ENCODE data around the gene MBTPS1.
"Not testable (repeated sequence)": the region's sequence is repeated elsewhere in the genome, so short reads cannot be mapped to it uniquely, and the experiment has no call there.

The MBTPS1 gene

DNA sequence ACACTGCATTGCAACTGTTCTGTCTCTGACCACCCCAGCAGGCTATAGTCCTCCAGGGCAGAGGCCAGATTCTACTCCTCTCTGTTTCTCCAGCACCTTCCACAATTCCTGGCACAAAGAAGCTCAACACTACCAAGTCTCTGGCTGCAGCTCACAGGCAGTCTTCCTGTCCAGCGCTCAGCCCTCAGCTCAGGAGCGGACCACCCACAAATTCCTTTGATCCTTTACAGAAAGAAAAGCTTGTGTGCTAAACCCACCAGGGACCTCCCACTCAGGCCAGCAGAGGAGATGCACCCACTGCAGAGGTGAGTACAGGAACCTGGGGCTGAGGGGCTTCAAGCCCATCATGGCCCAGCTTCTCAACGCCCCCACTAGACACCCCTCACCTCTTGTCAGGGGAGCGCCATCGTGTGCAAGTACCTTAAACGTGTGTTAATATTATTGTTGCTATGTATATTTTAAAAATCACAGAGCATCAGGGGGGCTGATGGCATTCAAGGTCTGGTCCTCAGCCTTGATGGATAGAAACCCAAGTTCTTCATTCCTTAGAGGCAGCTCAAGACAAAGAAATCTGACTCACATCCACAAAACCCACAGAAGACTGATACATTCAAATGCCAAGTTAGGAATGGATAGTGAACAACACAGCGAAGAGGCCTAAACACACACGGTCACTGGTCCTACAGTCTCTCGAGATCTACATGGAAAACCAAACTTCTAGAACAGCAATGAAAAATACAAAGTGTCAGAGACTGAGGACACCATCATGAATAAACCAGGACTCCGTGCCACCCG lies 19.8 kb upstream of the MBTPS1 start:
- DNase-seq, result no peak

DNA sequence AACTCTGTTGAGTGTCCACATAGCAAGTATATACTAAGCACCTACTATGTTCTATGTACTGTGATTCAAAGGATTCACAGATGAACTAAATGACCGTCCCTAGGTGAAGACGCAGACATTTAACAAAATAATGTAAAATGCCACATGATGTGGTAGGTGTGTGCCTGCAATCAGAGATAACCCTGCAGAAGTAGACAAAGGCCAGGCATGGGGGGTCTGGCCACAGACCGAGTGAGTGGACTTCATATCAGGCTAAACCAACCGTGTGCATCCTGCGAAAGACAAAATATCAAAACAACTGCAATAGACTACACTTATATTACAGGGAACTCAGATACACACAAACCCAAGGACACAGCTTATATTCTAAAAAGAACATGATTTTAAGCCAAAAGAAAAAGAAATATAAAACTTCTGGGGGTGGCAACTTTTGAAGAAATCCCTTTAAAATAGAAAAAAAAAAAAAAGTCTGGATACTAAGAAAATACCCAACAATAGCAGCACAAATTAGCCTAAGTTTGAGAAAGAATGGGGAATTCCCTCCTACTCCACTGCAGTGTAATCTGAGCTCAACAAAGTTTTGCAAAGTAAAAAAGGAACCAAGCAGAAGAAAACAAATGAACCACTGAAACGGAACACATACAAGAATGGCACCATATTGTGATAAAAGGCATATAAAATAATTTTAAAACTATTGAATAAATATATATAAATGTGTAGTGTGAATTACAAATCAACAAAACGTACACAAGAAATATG lies 16.0 kb upstream of the MBTPS1 start:
- no peak for DNase-seq

DNA sequence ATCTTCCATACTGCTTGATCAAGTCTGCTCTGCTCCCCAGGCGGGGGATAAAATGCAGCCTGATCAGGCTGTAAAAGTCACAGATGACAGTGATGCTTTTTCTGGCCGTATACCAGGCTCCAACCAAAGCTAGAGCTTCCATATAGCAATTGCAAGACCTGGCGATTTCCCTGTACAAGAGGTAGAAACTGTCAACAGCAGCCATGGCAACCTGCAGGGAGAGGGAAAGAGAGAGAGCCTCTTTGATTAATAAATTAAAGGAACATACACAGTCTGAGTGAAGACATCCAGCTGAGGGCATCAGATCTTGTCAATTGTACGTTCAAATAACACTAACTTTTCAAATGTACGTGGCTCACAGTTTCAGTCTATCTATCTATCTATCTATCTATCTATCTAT lies 14.4 kb upstream of the MBTPS1 start:
- no peak for DNase-seq

DNA sequence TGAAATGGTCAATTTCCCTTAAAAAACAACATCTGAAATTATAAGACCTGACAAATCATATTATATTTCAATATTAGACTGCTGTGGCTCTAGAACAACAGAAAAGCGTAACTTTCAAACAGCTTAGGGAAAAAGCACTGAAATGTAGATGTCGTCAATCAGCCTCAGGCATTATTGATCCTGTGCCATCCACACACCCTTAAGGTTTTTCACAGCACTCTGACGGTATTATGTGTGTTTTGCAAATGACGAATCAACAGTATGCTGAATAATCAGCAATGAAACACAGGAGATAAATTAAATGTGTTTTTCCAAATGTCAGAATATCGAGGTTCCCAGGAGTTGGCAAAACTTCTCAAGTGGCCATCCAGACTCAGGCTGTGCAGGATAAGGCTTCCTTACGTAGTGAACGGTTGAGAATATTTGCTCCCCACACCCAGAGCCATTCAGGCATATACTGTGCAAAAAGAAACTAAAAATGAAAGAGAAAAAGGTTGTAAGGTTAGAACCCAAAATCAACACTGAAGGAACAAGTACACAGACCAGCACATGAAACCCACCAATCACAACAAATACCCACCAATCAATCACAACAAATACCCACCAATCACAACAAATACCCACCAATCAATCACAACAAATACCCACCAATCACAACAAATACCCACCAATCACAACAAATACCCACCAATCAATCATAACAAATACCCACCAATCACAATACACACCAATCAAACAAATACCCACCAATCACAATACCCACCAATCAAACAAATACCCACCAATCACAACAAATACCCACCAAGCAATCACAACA lies 7.7 kb upstream of the MBTPS1 start:
- DNase-seq, result no peak

DNA sequence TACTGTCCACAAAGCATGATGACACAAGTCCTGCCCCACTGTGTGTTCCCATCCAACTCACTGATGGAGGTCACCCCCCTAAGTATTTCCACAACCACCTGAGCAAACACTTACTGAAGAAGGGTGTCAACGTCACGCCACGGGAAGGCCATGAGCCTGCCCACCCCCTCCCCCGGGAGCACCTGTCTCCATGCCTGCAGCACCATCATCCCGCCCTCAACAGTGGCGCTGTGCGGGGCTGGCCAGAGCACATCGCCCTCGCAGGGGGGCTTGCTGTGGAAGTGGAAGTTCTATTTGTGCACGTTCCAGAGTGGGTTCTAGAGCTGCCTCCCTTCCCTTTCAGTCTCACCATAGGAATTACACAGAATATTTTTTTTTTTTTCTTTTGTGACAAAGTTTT lies 4.3 kb upstream of the MBTPS1 start:
- no peak for DNase-seq

DNA sequence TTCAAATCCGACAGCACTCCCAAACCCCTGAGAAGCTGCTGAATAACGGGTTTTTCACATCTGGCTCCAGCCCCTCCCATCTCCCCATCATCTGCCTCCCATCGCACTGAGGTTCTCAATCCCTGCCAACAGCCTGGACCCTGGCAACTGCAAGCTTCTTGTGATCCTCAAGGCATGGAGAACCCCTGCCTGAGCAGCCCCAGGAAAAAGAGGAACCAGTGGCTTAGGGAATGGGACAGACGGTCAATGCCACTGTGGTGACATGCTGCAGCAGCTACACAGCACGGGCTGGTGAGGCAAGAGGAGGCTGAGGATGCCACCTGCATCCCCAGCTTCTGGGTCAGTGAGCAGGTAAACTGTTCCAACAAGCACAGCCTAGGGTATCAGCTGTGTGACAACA lies 3.3 kb upstream of the MBTPS1 start:
- DNase-seq, result no peak

DNA sequence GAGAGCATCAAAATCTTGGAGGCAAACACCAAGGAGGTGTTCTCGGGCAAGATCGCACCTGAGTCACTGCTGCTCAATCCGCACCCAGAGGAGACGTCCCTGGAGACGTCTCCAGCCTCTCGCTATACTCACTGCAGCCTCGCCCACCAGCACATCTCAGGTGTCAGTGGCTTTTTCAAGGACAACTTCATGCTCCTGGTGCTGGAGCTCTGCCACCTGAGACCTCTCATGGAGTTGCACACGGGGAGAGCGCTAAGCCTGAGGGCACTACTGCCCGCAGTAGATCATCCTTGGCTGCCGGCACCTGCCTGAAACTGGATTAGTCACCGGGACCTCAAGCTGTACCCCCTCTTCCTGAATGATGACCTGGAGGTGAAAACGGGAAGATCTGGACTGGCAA lies 2.6 kb upstream of the MBTPS1 start:
- no peak for DNase-seq

DNA sequence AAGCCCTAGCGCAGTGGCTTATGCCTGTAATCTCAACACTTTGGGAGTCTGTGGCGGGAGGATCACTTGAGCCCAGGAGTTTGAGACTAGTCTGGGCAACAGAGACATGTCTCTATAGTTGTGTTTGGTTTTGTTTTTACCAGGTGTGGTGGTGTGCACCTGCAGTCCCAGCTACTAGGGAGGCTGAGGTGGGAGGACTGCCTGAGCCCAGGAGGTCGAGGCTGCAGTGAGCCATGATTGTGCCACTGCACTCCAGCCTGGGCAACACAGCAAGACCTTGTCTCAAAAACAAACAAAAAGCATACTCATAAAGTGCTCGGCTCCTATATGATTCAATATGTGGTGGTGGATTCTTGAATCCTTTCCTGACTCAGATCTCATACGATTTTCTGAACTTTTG lies 1.6 kb upstream of the MBTPS1 start:
- not testable (repeated sequence) for DNase-seq

DNA sequence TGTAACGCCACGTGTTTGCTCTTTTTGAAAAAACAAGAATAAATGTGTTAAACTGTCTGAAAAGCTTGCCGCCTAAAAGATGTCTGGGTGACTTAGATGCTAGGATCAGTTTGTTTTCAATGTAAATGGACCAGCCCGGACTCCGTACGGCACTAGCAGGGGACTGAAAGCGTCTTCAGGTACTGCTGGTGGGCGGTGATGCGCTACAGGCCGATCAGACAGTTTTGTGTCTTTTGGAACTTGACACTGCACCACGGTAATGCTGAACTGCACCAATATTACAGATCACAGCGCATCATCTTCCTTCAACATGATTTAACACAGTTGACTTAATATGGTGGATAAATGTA lies 727 bp upstream of the MBTPS1 start:
- DNase-seq, result peak; percentile 9 to 28

DNA sequence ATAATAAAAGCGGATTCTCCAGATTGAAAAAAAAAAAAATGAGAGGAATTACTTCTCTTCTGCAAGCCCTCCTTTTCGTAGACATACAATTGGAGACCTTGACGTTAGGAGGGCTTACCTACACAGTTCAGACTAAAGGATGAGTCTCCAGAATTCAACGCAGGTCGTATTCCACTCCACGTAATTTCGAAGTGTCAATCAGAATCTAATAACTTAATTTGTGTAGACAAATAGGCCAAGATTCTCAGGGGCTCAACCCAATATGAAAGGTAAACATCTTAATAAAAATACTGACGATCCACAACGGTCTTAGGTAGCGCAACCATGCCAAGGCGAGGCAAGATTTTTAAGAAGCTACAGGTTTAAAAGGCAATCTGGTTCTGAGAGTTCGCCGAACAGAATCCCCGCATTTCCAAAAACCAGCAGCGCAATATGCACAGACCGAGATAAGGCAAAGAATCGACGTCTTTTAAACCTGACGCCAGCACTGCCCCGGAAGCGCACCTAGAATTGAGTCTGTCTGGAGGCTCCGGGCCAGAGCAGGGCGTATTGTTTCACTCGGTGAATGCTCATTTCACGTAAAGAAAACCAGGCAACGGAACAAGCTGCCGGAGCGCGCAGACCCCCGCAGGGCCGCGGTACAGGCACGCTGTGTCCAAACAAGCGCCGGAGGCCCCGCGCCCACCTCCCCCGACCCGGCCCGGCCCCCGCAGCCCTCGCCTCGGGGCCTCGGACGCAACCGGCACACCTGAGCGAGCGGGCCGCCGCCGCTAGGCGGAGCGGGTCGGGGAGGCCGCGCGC lies 623 bp downstream of the MBTPS1 start:
- DNase-seq, result peak; percentile 59 to 61

DNA sequence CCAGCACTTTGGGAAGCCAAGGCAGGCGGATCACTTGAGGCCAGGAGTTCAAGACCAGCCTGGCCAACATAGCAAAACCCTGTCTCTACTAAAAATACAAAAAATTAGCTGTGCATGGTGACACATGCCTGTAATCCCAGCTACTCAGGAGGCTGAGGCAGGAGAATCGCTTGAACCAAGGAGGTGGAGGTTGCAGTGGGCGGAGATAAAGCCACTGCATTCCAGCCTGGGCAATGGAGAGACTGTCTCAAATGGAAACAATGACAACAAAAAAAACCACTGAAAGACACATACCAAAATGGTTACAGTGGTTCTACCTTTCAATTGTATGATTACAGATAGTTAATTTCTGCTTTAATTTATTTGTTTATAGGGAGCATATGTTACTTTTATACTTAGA lies 4.8 kb downstream of the MBTPS1 start:
- DNase-seq, result not testable (repeated sequence)

DNA sequence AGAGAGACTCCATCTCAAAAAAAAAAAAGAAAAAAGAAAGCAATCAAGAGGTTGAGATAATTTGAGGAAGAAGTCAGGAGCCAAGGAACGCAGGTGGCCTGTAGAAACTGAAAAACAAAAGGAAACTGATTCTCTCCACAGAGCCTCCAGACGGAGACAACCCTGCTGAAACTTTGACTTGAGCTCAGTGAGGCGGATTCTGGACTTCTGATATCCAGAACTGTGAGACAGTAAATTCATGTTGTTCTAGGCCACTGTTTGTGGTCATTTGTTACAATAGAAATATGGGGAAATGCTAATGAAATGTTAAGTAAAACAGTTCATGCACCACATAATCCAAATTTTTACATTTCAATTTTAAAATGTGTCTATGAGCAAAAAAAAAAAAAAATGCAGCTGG lies 5.2 kb downstream of the MBTPS1 start:
- DNase-seq, result no peak

DNA sequence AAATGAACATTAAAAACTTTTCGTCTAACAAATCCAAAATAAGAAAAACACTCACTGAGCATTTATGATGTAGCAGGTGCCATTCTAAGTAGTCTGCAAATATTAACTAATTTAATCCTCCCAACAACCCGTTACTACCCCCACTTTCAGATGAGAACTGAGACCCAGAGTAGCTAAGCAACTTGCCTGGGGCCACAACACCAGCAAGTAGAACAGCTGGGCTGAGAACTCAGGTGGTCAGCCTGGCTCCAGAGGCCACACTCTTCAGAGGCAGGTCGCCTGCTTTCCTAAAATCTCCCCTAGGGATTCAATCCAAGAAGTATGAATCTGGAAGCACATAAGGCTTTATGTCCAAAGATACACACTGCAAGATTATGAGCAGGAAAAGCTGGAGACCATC lies 6.2 kb downstream of the MBTPS1 start:
- DNase-seq, result no peak

DNA sequence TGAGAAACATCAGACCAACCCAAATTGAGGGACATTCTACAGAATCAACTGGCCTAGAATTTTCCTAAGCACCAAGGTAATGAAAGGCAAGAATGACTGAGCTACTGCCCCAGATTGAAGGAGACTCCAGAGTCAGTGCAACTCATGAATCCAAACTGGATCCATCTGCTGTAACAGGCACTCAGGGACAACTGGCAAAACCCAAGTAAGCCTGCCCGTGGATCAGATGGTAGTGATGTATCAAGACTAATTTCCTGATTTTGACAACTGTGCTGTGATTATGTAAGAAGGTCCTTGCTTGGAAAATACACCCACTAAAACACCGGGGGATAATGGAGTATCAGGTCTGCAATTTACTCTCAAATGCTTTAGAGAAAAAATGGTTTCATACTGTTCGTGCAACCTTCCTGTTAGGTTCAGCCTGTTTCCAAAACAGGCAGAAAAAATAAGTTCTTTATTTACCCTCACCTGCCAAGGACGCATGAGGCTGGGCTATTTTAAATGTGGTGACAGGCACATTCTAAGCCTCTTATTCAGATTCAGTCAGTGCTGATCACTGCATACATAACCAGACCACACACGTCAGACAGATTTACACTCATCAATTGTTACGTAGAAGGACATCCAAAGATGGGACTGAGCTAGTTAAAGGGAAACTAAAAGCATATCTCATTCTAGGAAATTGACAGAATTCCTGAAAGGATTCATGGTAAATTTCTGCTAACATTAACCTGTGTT lies 7.0 kb downstream of the MBTPS1 start:
- DNase-seq, result no peak

DNA sequence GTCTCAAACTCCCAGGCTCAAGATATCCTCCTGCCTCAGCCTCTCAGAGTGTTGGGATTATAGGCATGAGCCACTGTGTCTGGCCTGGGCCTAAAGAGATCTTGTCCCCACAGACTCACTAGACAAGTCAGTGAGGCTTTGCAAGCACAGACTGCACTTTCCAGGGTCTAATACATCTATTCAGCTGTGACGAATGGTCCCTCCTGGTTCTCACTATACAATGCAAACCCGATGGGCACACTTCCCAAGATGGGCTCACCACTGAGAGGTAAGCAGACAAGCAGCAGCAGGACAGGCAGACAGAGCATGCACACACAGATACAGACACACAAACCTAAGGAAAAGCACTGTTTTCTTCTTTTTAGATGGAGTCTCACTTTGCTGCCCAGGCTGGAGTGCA lies 8.8 kb downstream of the MBTPS1 start:
- no peak for DNase-seq

DNA sequence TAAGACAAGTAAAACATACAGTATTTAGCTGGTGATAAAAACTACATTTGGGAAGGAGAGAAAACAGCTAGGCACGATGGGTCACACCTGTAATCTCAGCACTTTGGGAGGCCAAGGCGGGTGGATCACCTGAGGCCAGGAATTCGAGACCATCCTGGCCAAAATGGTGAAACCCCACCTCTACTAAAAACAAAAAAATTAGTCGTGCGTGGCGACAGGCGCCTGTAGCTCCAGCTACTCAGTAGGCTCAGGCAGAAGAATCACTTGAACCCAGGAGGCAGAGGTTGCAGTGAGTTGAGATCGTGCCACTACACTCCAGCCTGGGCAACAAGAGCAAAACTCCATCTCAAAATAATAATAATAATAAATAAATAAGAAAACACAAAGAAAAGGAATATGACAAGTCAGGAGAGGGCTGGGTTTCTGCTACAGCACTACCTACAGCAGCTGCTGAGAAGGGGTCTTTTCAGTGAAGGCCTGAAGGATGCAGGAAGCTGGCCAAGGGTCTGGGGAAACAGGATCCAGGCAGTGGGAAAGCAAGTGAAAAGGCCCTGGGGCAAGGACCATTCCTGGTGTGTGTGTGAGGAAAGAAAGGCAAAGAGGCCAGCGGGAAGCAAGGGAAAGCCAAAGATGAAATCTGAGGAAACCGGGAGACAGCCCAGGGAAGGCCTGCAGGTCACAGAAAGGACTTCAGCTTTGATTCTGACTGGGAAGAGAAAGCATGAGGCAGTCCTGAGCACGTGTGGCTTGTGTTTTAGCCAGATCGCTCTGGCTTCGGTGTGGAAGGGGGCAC lies 10.6 kb downstream of the MBTPS1 start:
- no peak for DNase-seq

DNA sequence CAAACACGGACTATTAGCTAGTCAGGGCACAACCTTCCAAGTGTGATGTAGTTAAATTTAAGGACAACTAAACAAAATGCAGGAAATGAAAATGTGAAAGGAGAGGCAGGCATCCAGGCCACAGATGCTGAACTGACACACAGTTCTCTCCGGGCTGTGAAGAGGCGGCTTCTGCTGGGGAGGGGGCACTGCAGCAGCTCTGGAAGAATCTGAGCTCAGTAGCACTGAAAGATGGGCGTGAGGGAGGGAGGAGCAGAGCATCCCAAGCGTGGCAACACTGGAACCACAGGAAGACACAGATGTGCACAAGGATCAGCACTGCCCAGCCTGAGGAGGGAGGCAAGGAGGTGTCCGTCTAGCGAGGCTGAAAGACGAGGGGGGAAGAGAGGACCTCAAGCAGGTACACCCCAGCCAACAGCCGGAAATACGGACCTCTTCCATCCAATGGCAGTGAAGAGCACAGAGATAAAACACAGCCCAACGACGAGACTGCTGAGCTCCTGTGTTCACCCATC lies 11.4 kb downstream of the MBTPS1 start:
- no peak for DNase-seq

DNA sequence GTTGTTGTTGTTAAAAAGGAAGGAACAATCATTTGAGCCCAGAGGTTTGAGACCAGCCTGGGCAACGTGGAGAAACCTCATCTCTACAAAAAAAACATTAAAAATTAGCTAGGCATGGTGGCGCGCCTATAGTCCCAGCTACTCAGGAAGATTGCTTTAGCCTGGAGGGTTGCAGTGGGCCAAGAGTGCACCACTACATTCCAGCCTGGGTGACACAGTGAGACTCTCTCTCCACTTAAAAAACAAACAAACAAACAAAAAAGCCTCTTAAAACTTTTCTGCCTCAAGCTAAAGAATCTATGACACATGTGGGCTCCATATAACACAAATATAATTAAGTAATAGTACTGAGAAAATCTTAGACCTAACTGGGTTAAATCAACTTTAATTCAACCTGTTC lies 12.5 kb downstream of the MBTPS1 start:
- DNase-seq, result no peak

DNA sequence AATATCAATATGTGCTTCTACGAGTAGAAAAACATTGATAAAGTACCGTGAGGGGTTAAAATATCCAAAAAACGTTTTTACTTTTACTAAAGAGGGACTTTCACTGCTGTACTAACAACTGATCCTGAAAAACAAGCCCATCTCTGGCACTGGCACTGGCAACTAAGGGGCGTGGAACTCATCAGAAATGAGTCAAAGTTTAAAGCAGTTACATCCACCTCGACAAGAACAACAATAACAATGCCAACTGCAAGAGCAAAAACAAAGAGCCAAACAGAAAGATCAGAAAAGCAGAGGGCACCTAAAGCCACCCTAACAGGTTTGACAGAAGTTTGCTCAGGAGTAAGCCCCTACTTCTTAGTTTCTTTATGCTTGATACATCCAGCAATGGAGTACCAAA lies 13.1 kb downstream of the MBTPS1 start:
- no peak for DNase-seq

DNA sequence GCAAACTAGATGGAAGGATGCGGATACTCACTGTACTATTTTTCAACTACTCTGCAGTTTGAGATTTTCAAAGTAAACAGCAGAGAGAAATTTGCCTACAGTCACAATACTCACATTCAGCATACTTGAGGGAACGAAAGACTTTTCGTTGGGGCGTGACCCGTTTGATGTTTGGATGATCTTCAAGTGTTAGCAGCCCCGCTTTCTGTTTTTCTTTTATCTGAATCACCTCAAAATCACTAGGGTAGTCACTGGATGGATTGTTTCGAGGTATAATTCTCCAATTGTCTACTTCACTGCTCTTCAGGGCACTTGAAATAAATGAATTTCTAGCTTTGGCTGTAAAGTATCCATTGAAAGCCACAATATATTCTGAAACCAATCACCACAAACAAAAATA lies 17.8 kb downstream of the MBTPS1 start:
- no peak for DNase-seq

DNA sequence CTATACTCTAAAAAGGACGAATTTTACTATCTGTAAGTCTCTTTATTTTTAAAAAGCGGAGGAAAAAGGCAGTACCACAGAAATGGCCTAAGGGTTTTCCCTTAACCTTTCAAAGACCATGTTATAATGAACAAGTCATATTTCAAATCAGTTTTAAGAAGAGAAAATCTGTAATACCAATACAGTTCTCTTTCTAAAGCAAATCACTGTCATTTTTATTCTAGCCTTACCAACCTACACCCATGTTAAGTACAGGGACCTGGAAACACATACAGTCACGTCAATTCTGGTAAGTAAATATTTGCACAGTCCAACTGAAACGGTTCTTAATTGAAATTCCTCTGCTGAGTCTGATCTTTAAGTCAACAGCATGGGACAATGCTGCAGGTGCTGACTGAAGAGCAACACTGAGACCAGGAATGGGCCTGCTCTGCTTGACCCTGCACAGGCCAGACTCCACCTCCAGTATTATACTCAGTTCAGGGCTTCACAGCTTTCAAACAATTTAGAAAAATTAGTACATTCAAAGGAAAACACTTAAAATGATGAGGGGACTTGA lies 20.2 kb downstream of the MBTPS1 start:
- no peak for DNase-seq
